H9 (cell line): ENCODE data around the gene OR1J2. TPM values are rescaled to one million over a fixed set of nuclear protein-coding genes. Genes with fewer than 3 reads are reported as not detected.

Source experiments
- DNase-seq: peaks from one replicate; pipeline ENCODE4 v3.0.0-alpha.2; 2017
- H2AFZ ChIP-seq: one replicate; pipeline ENCODE4 v1.6.1; 2013; ENCODE audit warnings: mild to moderate bottlenecking, low read length, control low read depth, moderate library complexity
- H2AK5ac ChIP-seq: 2 replicates; pipeline ENCODE4 v1.6.1; 2013; ENCODE audit warnings: low read length, control low read depth, mixed read lengths; ENCODE audit not compliant: insufficient read length
- H2BK120ac ChIP-seq: one replicate; pipeline ENCODE4 v1.6.1; 2013; ENCODE audit warnings: low read depth, mild to moderate bottlenecking, low read length, control low read depth, inconsistent platforms; ENCODE audit not compliant: poor library complexity, severe bottlenecking
- H2BK12ac ChIP-seq: 2 replicates; pipeline ENCODE4 v1.6.1; 2013; ENCODE audit warnings: low read length, control low read depth, mixed read lengths, low read depth; ENCODE audit not compliant: insufficient read length
- H2BK15ac ChIP-seq: 2 replicates; pipeline ENCODE4 v1.6.1; 2013; ENCODE audit warnings: low read depth, low read length, control low read depth
- H2BK20ac ChIP-seq: one replicate; pipeline ENCODE4 v1.6.1; 2013; ENCODE audit warnings: low read depth, mild to moderate bottlenecking, low read length, control low read depth, inconsistent platforms; ENCODE audit not compliant: poor library complexity, severe bottlenecking
- H2BK5ac ChIP-seq: 2 replicates; pipeline ENCODE4 v1.6.1; 2013; ENCODE audit warnings: low read length, control low read depth, mixed read lengths; ENCODE audit not compliant: insufficient read length
- H3K14ac ChIP-seq: 2 replicates; pipeline ENCODE4 v1.6.1; 2013; ENCODE audit warnings: low read length, control low read depth; ENCODE audit not compliant: insufficient read depth
- H3K18ac ChIP-seq: 2 replicates; pipeline ENCODE4 v1.6.1; 2013; ENCODE audit warnings: low read depth, mild to moderate bottlenecking, mixed read lengths, low read length, control low read depth; ENCODE audit not compliant: insufficient read length
- H3K23ac ChIP-seq: 2 replicates; pipeline ENCODE4 v1.6.1; 2013; ENCODE audit warnings: low read length, control low read depth, mixed read lengths, low read depth; ENCODE audit not compliant: insufficient read length
- H3K23me2 ChIP-seq: 2 replicates; pipeline ENCODE4 v1.6.1; 2013; ENCODE audit warnings: low read depth, mild to moderate bottlenecking, mixed read lengths, low read length, control low read depth; ENCODE audit not compliant: insufficient read length, poor library complexity, severe bottlenecking
- H3K27ac ChIP-seq: 2 replicates; pipeline ENCODE4 v1.5.1; 2013; ENCODE audit warnings: low read length, control low read depth, mixed read lengths, low read depth; ENCODE audit not compliant: insufficient read length
- H3K27me3 ChIP-seq: 2 replicates; pipeline ENCODE4 v1.6.1; 2013; ENCODE audit warnings: low read length, control low read depth, inconsistent platforms; ENCODE audit not compliant: insufficient read depth
- H3K4ac ChIP-seq: 2 replicates; pipeline ENCODE4 v1.6.1; 2013; ENCODE audit warnings: low read depth, mild to moderate bottlenecking, control low read depth, inconsistent platforms, low read length, moderate library complexity
- H3K4me1 ChIP-seq: 2 replicates; pipeline ENCODE4 v1.6.1; 2013; ENCODE audit warnings: low read length, control low read depth, inconsistent platforms; ENCODE audit not compliant: insufficient read depth
- H3K4me2 ChIP-seq: 2 replicates; pipeline ENCODE4 v1.6.1; 2013; ENCODE audit warnings: low read length, control low read depth, mixed read lengths; ENCODE audit not compliant: insufficient read length, insufficient read depth
- H3K56ac ChIP-seq: 2 replicates; pipeline ENCODE4 v1.6.1; 2013; ENCODE audit warnings: low read depth, mild to moderate bottlenecking, mixed read lengths, low read length, control low read depth; ENCODE audit not compliant: insufficient read length
- H3K79me1 ChIP-seq: 2 replicates; pipeline ENCODE4 v1.6.1; 2013; ENCODE audit warnings: low read depth, mild to moderate bottlenecking, moderate library complexity, low read length, control low read depth, inconsistent platforms; ENCODE audit not compliant: insufficient read depth, poor library complexity, severe bottlenecking
- H3K79me2 ChIP-seq: 2 replicates; pipeline ENCODE4 v1.6.1; 2013; ENCODE audit warnings: low read length, control low read depth, inconsistent platforms; ENCODE audit not compliant: insufficient read depth
- H3K9ac ChIP-seq: 2 replicates; pipeline ENCODE4 v1.6.1; 2013; ENCODE audit warnings: low read length, control low read depth, mixed read lengths; ENCODE audit not compliant: insufficient read length; ENCODE audit errors: extremely low read depth
- H3K9me3 ChIP-seq: one replicate; pipeline ENCODE4 v1.6.1; 2013; ENCODE audit warnings: low read depth, low read length, inconsistent platforms; ENCODE audit not compliant: control insufficient read depth
- H3T11ph ChIP-seq: one replicate; pipeline ENCODE4 v1.6.1; 2013; ENCODE audit warnings: mild to moderate bottlenecking, low read length, control low read depth, inconsistent platforms
- H4K20me1 ChIP-seq: one replicate; pipeline ENCODE4 v1.6.1; 2013; ENCODE audit not compliant: control insufficient read depth, insufficient read length, insufficient read depth
- H4K5ac ChIP-seq: 2 replicates; pipeline ENCODE4 v1.6.1; 2013; ENCODE audit warnings: low read depth, mild to moderate bottlenecking, mixed read lengths, low read length, control low read depth; ENCODE audit not compliant: insufficient read length
- H4K8ac ChIP-seq: replicated peaks from 2 replicates; pipeline ENCODE4 v1.6.1; 2013; ENCODE audit warnings: low read length, control low read depth, mixed read lengths, low read depth; ENCODE audit not compliant: insufficient read length
- H4K91ac ChIP-seq: 2 replicates; pipeline ENCODE4 v1.6.1; 2013; ENCODE audit warnings: low read depth, mild to moderate bottlenecking, moderate library complexity, mixed read lengths, low read length, control low read depth; ENCODE audit not compliant: insufficient read length
- H3K27ac Mint-ChIP-seq, 3 experiments: 2 replicates in 2 of 3; 3 replicates in 1 of 3; pipeline ENCODE4 v1.8.0; 2020 to 2021; ENCODE audit warnings: mixed read lengths in 3 of 3, mild to moderate bottlenecking in 1 of 3, moderate library complexity in 1 of 3
- H3K27me3 Mint-ChIP-seq: 2 replicates; pipeline ENCODE4 v1.8.0; 2021; ENCODE audit warnings: low read depth, mild to moderate bottlenecking, moderate library complexity, mixed read lengths
- H3K36me3 Mint-ChIP-seq, 3 experiments: 2 replicates in 2 of 3; 3 replicates in 1 of 3; pipeline ENCODE4 v1.8.0; 2020 to 2021; ENCODE audit warnings: low read depth in 3 of 3, mixed read lengths in 3 of 3; ENCODE audit not compliant: insufficient read depth in 1 of 3
- H3K4me1 Mint-ChIP-seq, 2 experiments: 2 replicates each; pipeline ENCODE4 v1.8.0; 2020; ENCODE audit warnings: mixed read lengths in 2 of 2
- H3K4me3 Mint-ChIP-seq, 2 experiments: 2 replicates in 1 of 2; 3 replicates in 1 of 2; pipeline ENCODE4 v1.8.0; 2020 to 2021; ENCODE audit warnings: mild to moderate bottlenecking in 2 of 2, mixed read lengths in 2 of 2, moderate library complexity in 1 of 2
- H3K9me3 Mint-ChIP-seq, 2 experiments: 2 replicates in 1 of 2; 3 replicates in 1 of 2; pipeline ENCODE4 v1.8.0; 2020; ENCODE audit warnings: mild to moderate bottlenecking in 2 of 2, mixed read lengths in 2 of 2, moderate library complexity in 1 of 2
- WGBS: extraction: QIAGEN DNeasy Blood & Tissue Kit; methylation state at CpG from one replicate; pipeline ENCODE4 v1.1.7; 2013; ENCODE audit warnings: missing lambda C conversion rate, low lambda C conversion rate, mixed read lengths; ENCODE audit not compliant: insufficient read length; ENCODE audit errors: extremely low coverage; 5-methylcytosine and 5-hydroxymethylcytosine counted together
- long read RNA-seq: library from polyadenylated mRNA; unstranded; transcript quantifications from one replicate; pipeline ENCODE4 v2.0.0, GENCODE V29; 2020
- total RNA-seq: library from RNA; stranded (reverse); gene quantifications from 2 replicates; pipeline ENCODE4 v1.2.1, GENCODE V29; 2021
- TF ChIP-seq, protein P1 (sequence below): fragments of 200-600 bp; sonication (generic); conservative IDR thresholded peaks from 3 replicates; pipeline ENCODE4 v1.8.0; 2021; ENCODE audit warnings: antibody characterized with exemption, mild to moderate bottlenecking

OR1J2 gene, protein sequence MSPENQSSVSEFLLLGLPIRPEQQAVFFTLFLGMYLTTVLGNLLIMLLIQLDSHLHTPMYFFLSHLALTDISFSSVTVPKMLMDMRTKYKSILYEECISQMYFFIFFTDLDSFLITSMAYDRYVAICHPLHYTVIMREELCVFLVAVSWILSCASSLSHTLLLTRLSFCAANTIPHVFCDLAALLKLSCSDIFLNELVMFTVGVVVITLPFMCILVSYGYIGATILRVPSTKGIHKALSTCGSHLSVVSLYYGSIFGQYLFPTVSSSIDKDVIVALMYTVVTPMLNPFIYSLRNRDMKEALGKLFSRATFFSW
- total RNA-seq, result not detected in 2 replicates
- long read RNA-seq, result 0 reads

DNA sequence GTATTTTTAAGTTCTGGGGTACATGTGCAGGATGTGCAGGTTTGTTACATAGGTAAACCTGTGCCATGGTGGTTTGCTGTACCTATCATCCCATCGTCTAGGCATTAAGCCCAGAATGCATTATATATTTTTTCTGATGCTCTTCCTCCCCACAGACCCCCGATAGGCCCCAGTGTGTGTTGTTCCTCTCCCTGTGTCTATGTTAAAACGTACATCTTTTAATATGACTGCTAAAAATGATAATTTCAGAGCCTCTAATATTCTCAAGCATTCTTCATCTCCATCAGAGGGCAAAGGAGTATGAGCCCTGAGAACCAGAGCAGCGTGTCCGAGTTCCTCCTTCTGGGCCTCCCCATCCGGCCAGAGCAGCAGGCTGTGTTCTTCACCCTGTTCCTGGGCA, at the start of gene OR1J2:
TSS of gene OR1J2 (plus strand) at position 301 of the 400 bp plus-strand sequence. CDS start at position 301, 0 bp downstream.
- Histone ChIP-seq H4K8ac (no peak within 1 kb of the TSS), H3K14ac (no peak within 1 kb of the TSS), H3T11ph (no peak within 1 kb of the TSS), H3K4ac (no peak within 1 kb of the TSS), H3K79me1 (no peaks in the 10 kb centered on the region), H4K5ac (no peak within 1 kb of the TSS), H4K20me1 (no peaks in the 10 kb centered on the region), H4K91ac (no peak within 1 kb of the TSS), H3K56ac (no peak within 1 kb of the TSS), H2AFZ (no peak within 1 kb of the TSS), H2BK20ac (no peak within 1 kb of the TSS), H2BK5ac (no peak within 1 kb of the TSS), H2BK12ac (no peak within 1 kb of the TSS), H3K4me1 (no peaks in the 10 kb centered on the region), H3K23ac (no peak within 1 kb of the TSS), H3K18ac (no peak within 1 kb of the TSS), H3K23me2 (no peaks in the 10 kb centered on the region), H3K79me2 (no peaks in the 10 kb centered on the region), H2AK5ac (no peak within 1 kb of the TSS), H3K27me3 (no peaks in the 10 kb centered on the region), H2BK15ac (no peak within 1 kb of the TSS), H3K4me2 (no peak within 1 kb of the TSS), H3K9ac (no peak within 1 kb of the TSS), H3K9me3 (peaks cover 36% of the 10 kb centered on the region), H2BK120ac (no peak within 1 kb of the TSS), H3K27ac (no peak within 1 kb of the TSS)
- no CpG with 5 or more reads among the region's 6 CpGs for WGBS
- H3K4me1 Mint-ChIP-seq, result no peaks in the 10 kb centered on the region
- H3K36me3 Mint-ChIP-seq, result peaks cover 0 to 8% (median 0%) of the 10 kb centered on the region in 3 experiments; a peak in 2 of 7 replicates
- H3K27ac Mint-ChIP-seq, result no peak within 1 kb of the TSS
- no peak for DNase-seq
- TF ChIP-seq, protein P1, sequence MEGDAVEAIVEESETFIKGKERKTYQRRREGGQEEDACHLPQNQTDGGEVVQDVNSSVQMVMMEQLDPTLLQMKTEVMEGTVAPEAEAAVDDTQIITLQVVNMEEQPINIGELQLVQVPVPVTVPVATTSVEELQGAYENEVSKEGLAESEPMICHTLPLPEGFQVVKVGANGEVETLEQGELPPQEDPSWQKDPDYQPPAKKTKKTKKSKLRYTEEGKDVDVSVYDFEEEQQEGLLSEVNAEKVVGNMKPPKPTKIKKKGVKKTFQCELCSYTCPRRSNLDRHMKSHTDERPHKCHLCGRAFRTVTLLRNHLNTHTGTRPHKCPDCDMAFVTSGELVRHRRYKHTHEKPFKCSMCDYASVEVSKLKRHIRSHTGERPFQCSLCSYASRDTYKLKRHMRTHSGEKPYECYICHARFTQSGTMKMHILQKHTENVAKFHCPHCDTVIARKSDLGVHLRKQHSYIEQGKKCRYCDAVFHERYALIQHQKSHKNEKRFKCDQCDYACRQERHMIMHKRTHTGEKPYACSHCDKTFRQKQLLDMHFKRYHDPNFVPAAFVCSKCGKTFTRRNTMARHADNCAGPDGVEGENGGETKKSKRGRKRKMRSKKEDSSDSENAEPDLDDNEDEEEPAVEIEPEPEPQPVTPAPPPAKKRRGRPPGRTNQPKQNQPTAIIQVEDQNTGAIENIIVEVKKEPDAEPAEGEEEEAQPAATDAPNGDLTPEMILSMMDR, result no peak
- no peaks in the 10 kb centered on the region; the same call in 1 of the 2 replicates for H3K27me3 Mint-ChIP-seq
- no peak within 1 kb of the TSS for H3K4me3 Mint-ChIP-seq
- H3K9me3 Mint-ChIP-seq, result peaks cover 49 to 70% of the 10 kb centered on the region in 2 experiments
